Astrocyte (in vitro differentiated cells and primary cell): ENCODE data around the gene RICTOR.

ENCODE experiments used
- EZH2 ChIP-seq: IDR thresholded peaks from 2 replicates; pipeline ENCODE4 v1.6.1; 2012; ENCODE audit warnings: mild to moderate bottlenecking, low read length, inconsistent platforms; ENCODE audit not compliant: insufficient read depth
- TF ChIP-seq, protein P1 (sequence below): IDR thresholded peaks from 2 replicates; pipeline ENCODE4 v1.5.1; 2011; ENCODE audit warnings: low read depth, mild to moderate bottlenecking, inconsistent platforms, low read length, moderate library complexity; ENCODE audit not compliant: insufficient read depth

- TF ChIP-seq, protein P1, sequence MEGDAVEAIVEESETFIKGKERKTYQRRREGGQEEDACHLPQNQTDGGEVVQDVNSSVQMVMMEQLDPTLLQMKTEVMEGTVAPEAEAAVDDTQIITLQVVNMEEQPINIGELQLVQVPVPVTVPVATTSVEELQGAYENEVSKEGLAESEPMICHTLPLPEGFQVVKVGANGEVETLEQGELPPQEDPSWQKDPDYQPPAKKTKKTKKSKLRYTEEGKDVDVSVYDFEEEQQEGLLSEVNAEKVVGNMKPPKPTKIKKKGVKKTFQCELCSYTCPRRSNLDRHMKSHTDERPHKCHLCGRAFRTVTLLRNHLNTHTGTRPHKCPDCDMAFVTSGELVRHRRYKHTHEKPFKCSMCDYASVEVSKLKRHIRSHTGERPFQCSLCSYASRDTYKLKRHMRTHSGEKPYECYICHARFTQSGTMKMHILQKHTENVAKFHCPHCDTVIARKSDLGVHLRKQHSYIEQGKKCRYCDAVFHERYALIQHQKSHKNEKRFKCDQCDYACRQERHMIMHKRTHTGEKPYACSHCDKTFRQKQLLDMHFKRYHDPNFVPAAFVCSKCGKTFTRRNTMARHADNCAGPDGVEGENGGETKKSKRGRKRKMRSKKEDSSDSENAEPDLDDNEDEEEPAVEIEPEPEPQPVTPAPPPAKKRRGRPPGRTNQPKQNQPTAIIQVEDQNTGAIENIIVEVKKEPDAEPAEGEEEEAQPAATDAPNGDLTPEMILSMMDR, result no peak
- TF ChIP-seq EZH2, result no peak
Observed at GRCh38 chr5:39068099-39068498, 6.1 kb downstream of the RICTOR start.
